GM12801 (cell line): ENCODE data around the gene PLXNA1.

Source experiments
- TF ChIP-seq, protein P1 (sequence below): IDR thresholded peaks from one replicate; pipeline ENCODE4 v1.5.1; 2011; ENCODE audit warnings: control low read depth; ENCODE audit not compliant: insufficient read length; ENCODE audit errors: extremely low read depth

The PLXNA1 gene

DNA sequence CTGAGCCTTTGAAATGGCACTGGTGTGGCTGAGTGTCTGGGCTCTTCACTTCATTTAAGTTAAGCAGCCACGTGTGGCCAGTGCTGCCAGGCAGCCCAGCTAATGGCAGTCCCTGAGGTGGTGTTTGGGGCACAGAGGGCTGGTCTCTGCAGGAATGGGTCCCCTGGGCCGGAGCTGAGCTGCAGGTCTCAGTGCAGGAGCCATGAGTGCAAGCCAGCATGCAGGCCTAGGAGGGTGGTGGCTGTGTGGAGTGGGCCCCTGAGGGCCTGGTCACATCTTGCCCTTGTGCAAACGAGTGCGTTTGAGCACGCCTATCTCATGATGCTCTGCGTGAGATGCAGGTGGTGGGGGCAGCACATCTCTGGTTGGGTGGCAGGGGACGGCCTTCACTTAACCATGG is 48.9 kb downstream of the PLXNA1 start:
- TF ChIP-seq, protein P1, sequence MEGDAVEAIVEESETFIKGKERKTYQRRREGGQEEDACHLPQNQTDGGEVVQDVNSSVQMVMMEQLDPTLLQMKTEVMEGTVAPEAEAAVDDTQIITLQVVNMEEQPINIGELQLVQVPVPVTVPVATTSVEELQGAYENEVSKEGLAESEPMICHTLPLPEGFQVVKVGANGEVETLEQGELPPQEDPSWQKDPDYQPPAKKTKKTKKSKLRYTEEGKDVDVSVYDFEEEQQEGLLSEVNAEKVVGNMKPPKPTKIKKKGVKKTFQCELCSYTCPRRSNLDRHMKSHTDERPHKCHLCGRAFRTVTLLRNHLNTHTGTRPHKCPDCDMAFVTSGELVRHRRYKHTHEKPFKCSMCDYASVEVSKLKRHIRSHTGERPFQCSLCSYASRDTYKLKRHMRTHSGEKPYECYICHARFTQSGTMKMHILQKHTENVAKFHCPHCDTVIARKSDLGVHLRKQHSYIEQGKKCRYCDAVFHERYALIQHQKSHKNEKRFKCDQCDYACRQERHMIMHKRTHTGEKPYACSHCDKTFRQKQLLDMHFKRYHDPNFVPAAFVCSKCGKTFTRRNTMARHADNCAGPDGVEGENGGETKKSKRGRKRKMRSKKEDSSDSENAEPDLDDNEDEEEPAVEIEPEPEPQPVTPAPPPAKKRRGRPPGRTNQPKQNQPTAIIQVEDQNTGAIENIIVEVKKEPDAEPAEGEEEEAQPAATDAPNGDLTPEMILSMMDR, result no peak

DNA sequence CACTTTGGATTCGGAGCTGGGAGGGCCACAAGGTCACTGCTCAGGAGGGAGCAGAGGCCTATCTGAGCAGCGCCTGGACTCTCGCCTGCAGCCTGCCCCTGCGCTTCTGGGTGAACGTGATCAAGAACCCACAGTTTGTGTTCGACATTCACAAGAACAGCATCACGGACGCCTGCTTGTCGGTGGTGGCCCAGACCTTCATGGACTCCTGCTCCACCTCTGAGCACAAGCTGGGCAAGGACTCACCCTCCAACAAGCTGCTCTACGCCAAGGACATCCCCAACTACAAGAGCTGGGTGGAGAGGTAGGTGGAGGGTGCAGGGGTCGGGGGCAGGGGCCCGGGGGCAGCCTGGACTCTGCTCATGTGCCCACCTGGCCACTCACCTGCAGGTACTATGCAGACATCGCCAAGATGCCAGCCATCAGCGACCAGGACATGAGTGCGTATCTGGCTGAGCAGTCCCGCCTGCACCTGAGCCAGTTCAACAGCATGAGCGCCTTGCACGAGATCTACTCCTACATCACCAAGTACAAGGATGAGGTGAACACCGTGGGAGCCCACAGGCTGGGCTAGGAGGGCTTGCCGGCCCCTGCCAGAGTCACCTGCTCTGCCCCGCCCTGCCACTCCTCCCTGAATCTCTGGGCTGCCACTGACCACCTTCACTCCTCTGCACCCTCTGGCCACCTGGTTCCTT is 49.5 kb downstream of the PLXNA1 start:
- TF ChIP-seq, protein P1, result no peak
